NT2/D1 (cell line): Measurements from ENCODE around the gene PACSIN2.

Source experiments
- SUZ12 ChIP-seq: IDR thresholded peaks from 2 replicates; pipeline ENCODE4 v1.6.1; 2011; ENCODE audit not compliant: insufficient read length, insufficient read depth; ENCODE audit errors: extremely low read depth
- YY1 ChIP-seq: IDR thresholded peaks from 2 replicates; pipeline ENCODE4 v1.6.1; 2011; ENCODE audit not compliant: insufficient read length, insufficient read depth
- ZNF274 ChIP-seq: IDR thresholded peaks from 2 replicates; pipeline ENCODE4 v1.6.1; 2011; ENCODE audit warnings: mild to moderate bottlenecking, low read depth, low read length

- TF ChIP-seq SUZ12 (no peak), ZNF274 (no peak), YY1 (no peak)
Measured at GRCh38 chr22:42972649-42973535, 42.1 kb downstream of the PACSIN2 start.
